Measurements from ENCODE around the gene ZNF664.

ZNF664 gene

DNA sequence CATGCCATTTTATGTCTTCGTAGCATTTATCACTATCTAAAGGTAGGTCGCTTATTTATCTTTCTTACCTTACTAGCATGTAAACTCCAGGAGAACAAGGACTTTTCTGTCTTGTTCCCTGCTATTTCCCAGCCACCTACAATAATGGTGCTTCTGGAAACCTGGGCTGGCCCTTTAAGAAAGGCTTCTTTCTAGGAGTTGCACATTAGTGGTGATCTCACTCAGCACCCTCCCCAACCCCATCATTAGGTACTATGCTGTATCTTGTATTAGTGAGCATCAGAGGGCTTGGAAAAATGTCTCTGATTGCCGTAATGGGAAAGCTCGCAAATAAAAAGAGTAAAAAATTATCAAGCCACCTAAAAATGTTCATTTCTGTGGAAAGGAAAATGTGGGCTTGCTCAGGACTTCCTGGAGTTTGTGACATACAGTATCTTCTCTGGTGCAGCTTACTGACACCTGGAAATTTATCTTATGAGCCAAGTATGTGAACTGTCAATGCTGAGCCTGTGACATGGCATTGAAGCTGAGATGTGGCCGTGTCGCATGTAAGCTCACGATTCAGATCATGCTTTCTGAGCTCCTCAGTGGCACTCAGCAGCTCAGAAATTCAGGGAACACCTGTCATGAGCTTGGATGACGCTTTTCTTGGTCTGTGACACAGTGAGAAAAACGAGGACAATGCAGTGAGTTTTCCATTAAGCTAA is 12.8 kb upstream of the ZNF664 start:
- no peaks in the 10 kb centered on the region for H3K9me3 Mint-ChIP-seq
- no peak overlapping the region for H3K27ac Mint-ChIP-seq
- no peaks in the 10 kb centered on the region for H3K4me1 Mint-ChIP-seq (ENCODE audit: low read depth)
- no peaks in the 10 kb centered on the region for H3K36me3 Mint-ChIP-seq (ENCODE audit: low read depth)
- H3K27me3 Mint-ChIP-seq (ENCODE audit: low read depth), result peaks cover 9% of the 10 kb centered on the region
- no peak overlapping the region for H3K4me3 Mint-ChIP-seq
- DNase-seq (ENCODE audit: low spot score), result no peak

GRCh38 chr12:123960856-123961255 is 12.2 kb upstream of the ZNF664 start:
- H3K4me1 Mint-ChIP-seq (ENCODE audit: low read depth), result no peaks in the 10 kb centered on the region
- DNase-seq (ENCODE audit: low spot score), result no peak
- H3K4me3 Mint-ChIP-seq, result no peak overlapping the region
- H3K9me3 Mint-ChIP-seq, result no peaks in the 10 kb centered on the region
- H3K27me3 Mint-ChIP-seq (ENCODE audit: low read depth), result peaks cover 9% of the 10 kb centered on the region
- H3K36me3 Mint-ChIP-seq (ENCODE audit: low read depth), result no peaks in the 10 kb centered on the region
- H3K27ac Mint-ChIP-seq, result no peak overlapping the region

- Mint-ChIP-seq H3K9me3 (no peaks in the 10 kb centered on the region), H3K36me3 (ENCODE audit: low read depth) (no peaks in the 10 kb centered on the region), H3K27me3 (ENCODE audit: low read depth) (peaks cover 9% of the 10 kb centered on the region), H3K4me3 (no peak overlapping the region), H3K27ac (no peak overlapping the region), H3K4me1 (ENCODE audit: low read depth) (no peaks in the 10 kb centered on the region)
- DNase-seq (ENCODE audit: low spot score), result no peak
Observed at GRCh38 chr12:123961585-123962345, 11.2 kb upstream of the ZNF664 start.

DNA sequence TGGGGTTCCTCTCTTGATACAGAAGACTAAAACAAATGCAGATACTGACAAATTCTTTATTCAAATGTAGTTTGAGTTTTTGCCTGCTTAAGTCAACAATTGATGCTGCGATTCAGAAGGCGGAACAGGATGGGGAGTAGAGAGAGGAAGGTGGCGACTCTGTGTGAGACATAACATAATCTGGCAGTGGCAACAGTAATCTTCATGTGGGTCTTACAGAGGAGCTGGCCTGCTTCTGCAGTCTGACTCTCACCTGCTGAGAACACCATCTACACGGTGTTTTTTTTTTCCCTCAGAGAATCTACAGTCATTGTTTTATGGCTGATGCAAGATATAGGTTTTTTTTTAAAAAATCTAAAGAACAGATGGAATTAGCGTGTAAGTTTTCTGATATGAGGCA is 10.5 kb upstream of the ZNF664 start:
- Mint-ChIP-seq H3K4me3 (no peak overlapping the region), H3K4me1 (ENCODE audit: low read depth) (no peaks in the 10 kb centered on the region), H3K36me3 (ENCODE audit: low read depth) (no peaks in the 10 kb centered on the region), H3K27me3 (ENCODE audit: low read depth) (peaks cover 9% of the 10 kb centered on the region), H3K27ac (no peak overlapping the region), H3K9me3 (no peaks in the 10 kb centered on the region)
- DNase-seq (ENCODE audit: low spot score), result no peak

- Mint-ChIP-seq H3K27ac (no peak overlapping the region), H3K4me3 (no peak overlapping the region), H3K9me3 (no peaks in the 10 kb centered on the region), H3K27me3 (ENCODE audit: low read depth) (peaks cover 9% of the 10 kb centered on the region), H3K36me3 (ENCODE audit: low read depth) (peaks cover 1% of the 10 kb centered on the region), H3K4me1 (ENCODE audit: low read depth) (no peaks in the 10 kb centered on the region)
- DNase-seq (ENCODE audit: low spot score), result no peak
Observed at GRCh38 chr12:123963821-123964220, 9.2 kb upstream of the ZNF664 start.

GRCh38 chr12:123965382-123965781 is 7.6 kb upstream of the ZNF664 start:
- Mint-ChIP-seq H3K36me3 (ENCODE audit: low read depth) (peaks cover 3% of the 10 kb centered on the region), H3K4me3 (no peak overlapping the region), H3K27me3 (ENCODE audit: low read depth) (peaks cover 17% of the 10 kb centered on the region), H3K9me3 (no peaks in the 10 kb centered on the region), H3K27ac (no peak overlapping the region), H3K4me1 (ENCODE audit: low read depth) (peaks cover 3% of the 10 kb centered on the region)
- no peak for DNase-seq (ENCODE audit: low spot score)

GRCh38 chr12:123966596-123966995 is 6.4 kb upstream of the ZNF664 start:
- H3K27ac Mint-ChIP-seq, result no peak overlapping the region

DNA sequence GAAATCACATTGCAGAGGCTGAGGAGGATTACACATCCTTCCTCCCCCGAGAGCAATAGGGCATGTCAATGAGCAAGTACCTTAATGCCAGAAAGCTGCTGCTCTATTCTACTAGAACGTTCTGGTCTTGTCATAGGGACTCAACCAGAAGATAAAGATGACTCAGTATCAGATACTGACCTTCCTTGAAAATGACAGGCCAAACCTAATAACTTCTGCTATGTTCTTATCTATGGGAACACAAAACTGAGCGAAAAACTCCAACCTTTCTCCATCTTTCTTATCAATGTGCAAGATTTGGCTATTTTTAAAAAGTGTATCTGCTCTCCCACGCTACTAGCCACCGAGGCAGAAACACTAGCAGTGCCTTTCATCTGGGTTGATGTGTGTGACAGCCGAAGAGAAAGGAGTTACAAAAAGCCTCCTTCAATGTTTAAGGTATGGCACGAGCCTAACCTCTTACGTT is 5.9 kb upstream of the ZNF664 start:
- H3K9me3 Mint-ChIP-seq, result no peaks in the 10 kb centered on the region
- peaks cover 21% of the 10 kb centered on the region for H3K27me3 Mint-ChIP-seq (ENCODE audit: low read depth)
- no peak for DNase-seq (ENCODE audit: low spot score)
- H3K4me1 Mint-ChIP-seq (ENCODE audit: low read depth), result peaks cover 7% of the 10 kb centered on the region
- no peak overlapping the region for H3K27ac Mint-ChIP-seq
- no peak overlapping the region for H3K4me3 Mint-ChIP-seq
- H3K36me3 Mint-ChIP-seq (ENCODE audit: low read depth), result peaks cover 4% of the 10 kb centered on the region

More at GRCh38 chr12:123966596-123966995, 6.4 kb upstream of the ZNF664 start:
- no peak for DNase-seq (ENCODE audit: low spot score)
- H3K27me3 Mint-ChIP-seq (ENCODE audit: low read depth), result peaks cover 20% of the 10 kb centered on the region
- H3K9me3 Mint-ChIP-seq, result no peaks in the 10 kb centered on the region
- H3K4me1 Mint-ChIP-seq (ENCODE audit: low read depth), result peaks cover 5% of the 10 kb centered on the region
- H3K36me3 Mint-ChIP-seq (ENCODE audit: low read depth), result peaks cover 3% of the 10 kb centered on the region
- no peak overlapping the region for H3K4me3 Mint-ChIP-seq

DNA sequence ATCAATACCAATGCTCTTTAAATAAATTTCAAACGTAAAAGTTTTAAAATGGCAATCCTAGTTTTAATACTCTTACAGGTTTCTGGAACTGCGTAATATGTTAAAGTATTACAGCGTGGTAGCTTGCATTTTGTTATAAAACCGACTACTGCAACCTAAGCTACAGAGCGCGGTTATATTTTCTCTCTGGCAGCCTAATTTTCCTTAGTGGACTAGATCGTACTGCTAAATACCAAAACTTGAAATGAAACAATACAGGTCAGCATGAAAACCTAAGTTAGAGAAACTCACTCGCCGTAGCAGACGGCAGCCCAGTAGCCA is 1.6 kb upstream of the ZNF664 start:
- peaks cover 17% of the 10 kb centered on the region for H3K4me1 Mint-ChIP-seq (ENCODE audit: low read depth)
- peaks cover 12% of the 10 kb centered on the region for H3K27me3 Mint-ChIP-seq (ENCODE audit: low read depth)
- peak overlapping the region; percentile 84 for H3K27ac Mint-ChIP-seq
- H3K36me3 Mint-ChIP-seq (ENCODE audit: low read depth), result peaks cover 19% of the 10 kb centered on the region
- no peak for DNase-seq (ENCODE audit: low spot score)
- no peaks in the 10 kb centered on the region for H3K9me3 Mint-ChIP-seq
- H3K4me3 Mint-ChIP-seq, result peak overlapping the region; percentile 95

GRCh38 chr12:123971770-123972456 is 1.1 kb upstream of the ZNF664 start:
- H3K4me1 Mint-ChIP-seq (ENCODE audit: low read depth), result peaks cover 17% of the 10 kb centered on the region
- peak overlapping the region; percentile 84 for H3K27ac Mint-ChIP-seq
- peaks cover 21% of the 10 kb centered on the region for H3K36me3 Mint-ChIP-seq (ENCODE audit: low read depth)
- H3K27me3 Mint-ChIP-seq (ENCODE audit: low read depth), result peaks cover 12% of the 10 kb centered on the region
- DNase-seq (ENCODE audit: low spot score), result peak; percentile 19
- peak overlapping the region; percentile 95 for H3K4me3 Mint-ChIP-seq
- H3K9me3 Mint-ChIP-seq, result no peaks in the 10 kb centered on the region

DNA sequence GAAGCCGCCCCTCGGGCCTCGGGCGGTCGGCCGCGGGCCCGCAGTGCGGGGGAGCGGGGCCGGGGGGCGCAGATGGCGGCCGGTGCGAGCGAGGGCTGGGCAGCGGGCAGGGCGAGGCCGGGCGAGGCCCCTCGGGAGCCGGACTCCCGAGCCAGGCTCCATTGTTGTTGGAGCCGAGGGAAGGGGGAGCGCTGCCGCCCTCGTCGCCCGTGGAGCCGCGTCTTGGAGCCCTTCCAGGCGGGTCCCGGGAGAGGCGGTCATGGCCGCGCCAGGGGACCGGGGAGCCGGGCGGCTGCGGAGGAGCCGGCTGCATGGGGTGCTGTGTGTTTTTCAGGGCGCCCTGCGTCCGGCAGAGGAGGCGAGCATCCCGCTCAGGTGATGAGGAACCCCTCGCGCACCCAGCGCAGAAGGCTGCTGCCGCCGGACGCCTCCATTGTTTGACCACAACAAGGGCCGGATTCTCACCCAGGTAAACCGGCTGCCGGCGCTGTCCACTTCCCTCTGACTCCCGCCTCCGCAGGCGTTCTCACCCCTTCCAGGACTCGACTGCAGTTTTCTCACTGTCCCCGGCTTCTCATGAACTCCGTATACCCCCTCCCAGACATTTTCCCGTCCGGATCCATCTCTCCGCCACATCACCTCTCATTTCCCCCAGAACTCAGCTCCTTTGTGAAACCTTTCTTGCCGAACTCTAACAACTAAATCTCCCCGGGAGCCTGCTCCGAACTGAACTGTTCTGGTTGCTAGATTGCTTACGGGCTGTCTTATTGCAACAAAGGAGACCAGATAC is 732 bp downstream of the ZNF664 start:
- DNase-seq (ENCODE audit: low spot score), result peak; percentile 25
- Mint-ChIP-seq H3K9me3 (no peaks in the 10 kb centered on the region), H3K27me3 (ENCODE audit: low read depth) (peaks cover 12% of the 10 kb centered on the region), H3K4me3 (peak overlapping the region; percentile 94), H3K27ac (peak overlapping the region; percentile 83), H3K36me3 (ENCODE audit: low read depth) (peaks cover 20% of the 10 kb centered on the region), H3K4me1 (ENCODE audit: low read depth) (peaks cover 17% of the 10 kb centered on the region)

DNA sequence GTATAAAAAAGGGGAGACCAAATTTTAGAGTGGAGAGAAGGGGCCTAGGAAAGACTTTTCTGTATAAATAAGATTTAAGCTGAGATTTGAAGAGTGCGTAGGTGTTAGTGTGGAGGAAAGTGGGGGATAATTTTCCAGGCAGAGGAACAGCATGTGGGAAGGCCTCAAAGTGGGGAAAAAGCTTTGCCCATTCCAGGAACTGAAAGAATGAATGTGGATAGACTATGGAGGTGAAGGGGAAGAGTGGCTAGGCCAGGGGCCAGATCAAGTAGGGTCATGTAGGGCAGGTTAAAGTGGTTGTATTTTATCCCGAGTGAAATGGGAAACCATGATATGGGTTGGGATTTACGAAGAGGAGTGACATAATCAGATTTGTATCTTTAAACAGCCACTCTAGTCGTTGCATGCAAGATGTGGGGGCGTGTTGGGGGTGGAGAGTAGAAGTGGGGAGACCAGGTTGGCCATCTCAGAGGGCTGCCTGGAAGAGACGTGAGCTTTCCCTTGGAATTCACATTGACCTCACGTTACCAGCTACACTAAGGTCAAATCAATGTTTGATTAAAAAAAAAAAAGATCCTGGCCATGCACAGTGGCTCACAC is 3.3 kb downstream of the ZNF664 start:
- Mint-ChIP-seq H3K9me3 (no peaks in the 10 kb centered on the region), H3K27ac (no peak overlapping the region), H3K36me3 (ENCODE audit: low read depth) (peaks cover 18% of the 10 kb centered on the region), H3K4me3 (no peak overlapping the region), H3K27me3 (ENCODE audit: low read depth) (peaks cover 3% of the 10 kb centered on the region), H3K4me1 (ENCODE audit: low read depth) (peaks cover 14% of the 10 kb centered on the region)
- no peak for DNase-seq (ENCODE audit: low spot score)

DNA sequence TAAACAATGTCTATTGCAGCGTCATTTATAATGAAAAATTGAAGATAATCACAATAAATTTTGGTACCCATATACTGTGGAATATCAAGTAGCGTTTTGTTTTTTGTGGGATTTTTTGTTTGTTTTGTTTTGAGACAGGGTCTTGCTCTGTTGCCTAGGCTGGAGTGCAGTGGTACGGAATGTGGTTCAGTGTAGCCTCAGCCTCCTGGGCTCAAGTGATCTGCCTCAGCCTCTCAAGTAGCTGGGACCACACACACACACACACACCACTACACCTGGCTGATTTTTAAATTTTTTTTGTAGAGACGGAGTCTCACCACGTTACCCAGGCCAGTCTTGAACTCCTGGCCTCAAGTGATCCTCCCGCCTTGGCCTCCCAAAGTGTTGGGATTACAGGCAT is 6.6 kb downstream of the ZNF664 start:
- Mint-ChIP-seq H3K4me3 (no peak overlapping the region), H3K4me1 (ENCODE audit: low read depth) (peaks cover 9% of the 10 kb centered on the region), H3K9me3 (no peaks in the 10 kb centered on the region), H3K27ac (no peak overlapping the region), H3K36me3 (ENCODE audit: low read depth) (peaks cover 12% of the 10 kb centered on the region), H3K27me3 (ENCODE audit: low read depth) (no peaks in the 10 kb centered on the region)
- DNase-seq (ENCODE audit: low spot score), result no peak
